SK-N-SH treated with all-trans-retinoic acid at 6 μM for 48 hours (cell line): ENCODE results near the gene SMKR1.

ENCODE experiments used
- ATAC-seq: fragments of 200-7000 bp; cut with Tn5 transposase; 3 replicates; pipeline ENCODE4 v1.9.1; 2020; ENCODE audit warnings: mild to moderate bottlenecking, moderate library complexity
- ARNTL ChIP-seq: fragments of 450-650 bp; formaldehyde crosslinking; IDR thresholded peaks from 2 replicates; pipeline ENCODE4 v1.5.0; 2020; ENCODE audit warnings: low read depth, mild to moderate bottlenecking, moderate library complexity, borderline replicate concordance
- BACH2 ChIP-seq: fragments of 250-450 bp; sonication (Bioruptor Pico); IDR thresholded peaks from 2 replicates; pipeline ENCODE4 v1.9.0; 2021; ENCODE audit warnings: mild to moderate bottlenecking, borderline replicate concordance
- CSDC2 ChIP-seq: fragments of 250-450 bp; sonication (Bioruptor Pico); IDR thresholded peaks from 2 replicates; pipeline ENCODE4 v1.5.0; 2020; ENCODE audit warnings: mild to moderate bottlenecking, moderate library complexity
- CSRNP3 ChIP-seq: fragments of 250-450 bp; sonication (Bioruptor Pico); IDR thresholded peaks from 2 replicates; pipeline ENCODE4 v1.5.1; 2021; ENCODE audit warnings: mild to moderate bottlenecking, moderate library complexity
- ESRRG ChIP-seq: fragments of 250-450 bp; sonication (Bioruptor Pico); IDR thresholded peaks from 2 replicates; pipeline ENCODE4 v1.6.1; 2021; ENCODE audit warnings: mild to moderate bottlenecking
- GLIS3 ChIP-seq: fragments of 250-450 bp; sonication (Bioruptor Pico); IDR thresholded peaks from 2 replicates; pipeline ENCODE4 v1.5.0; 2020; ENCODE audit warnings: mild to moderate bottlenecking, moderate library complexity
- ISL1 ChIP-seq: fragments of 250-450 bp; sonication (Bioruptor Pico); IDR thresholded peaks from 2 replicates; pipeline ENCODE4 v2.1.2; 2022; ENCODE audit warnings: mild to moderate bottlenecking, moderate library complexity
- OSR1 ChIP-seq: fragments of 250-450 bp; sonication (Bioruptor Pico); IDR thresholded peaks from 2 replicates; pipeline ENCODE4 v1.8.0; 2022; ENCODE audit warnings: moderate library complexity, mild to moderate bottlenecking, inconsistent platforms
- PATZ1 ChIP-seq: fragments of 250-450 bp; sonication (Bioruptor Pico); IDR thresholded peaks from 2 replicates; pipeline ENCODE4 v1.8.0; 2020; ENCODE audit warnings: mild to moderate bottlenecking, moderate library complexity, borderline replicate concordance
- PPARA ChIP-seq: fragments of 250-450 bp; sonication (Bioruptor Pico); IDR thresholded peaks from 2 replicates; pipeline ENCODE4 v1.5.0; 2020; ENCODE audit warnings: mild to moderate bottlenecking, borderline replicate concordance
- RARB ChIP-seq: fragments of 250-450 bp; sonication (Bioruptor Pico); IDR thresholded peaks from 2 replicates; pipeline ENCODE4 v1.8.0; 2021; ENCODE audit warnings: mild to moderate bottlenecking, moderate library complexity
- SNAI2 ChIP-seq: fragments of 250-450 bp; sonication (Bioruptor Pico); IDR thresholded peaks from 2 replicates; pipeline ENCODE4 v1.5.0; 2020; ENCODE audit warnings: mild to moderate bottlenecking, moderate library complexity
- TCF4 ChIP-seq: fragments of 250-450 bp; sonication (Bioruptor Pico); IDR thresholded peaks from 2 replicates; pipeline ENCODE4 v1.8.0; 2021; ENCODE audit warnings: mild to moderate bottlenecking, moderate library complexity, borderline replicate concordance
- TOX ChIP-seq: fragments of 250-450 bp; sonication (Bioruptor Pico); IDR thresholded peaks from 2 replicates; pipeline ENCODE4 v1.8.0; 2021; ENCODE audit warnings: mild to moderate bottlenecking, moderate library complexity, borderline replicate concordance
- ZFP3 ChIP-seq: fragments of 250-450 bp; sonication (Bioruptor Pico); IDR thresholded peaks from 2 replicates; pipeline ENCODE4 v1.5.0; 2020; ENCODE audit warnings: mild to moderate bottlenecking, moderate library complexity
- ZFP30 ChIP-seq: fragments of 450-650 bp; formaldehyde crosslinking; IDR thresholded peaks from 2 replicates; pipeline ENCODE4 v1.5.0; 2022; ENCODE audit warnings: mild to moderate bottlenecking, moderate library complexity
- ZNF70 ChIP-seq: fragments of 450-650 bp; formaldehyde crosslinking; IDR thresholded peaks from 2 replicates; pipeline ENCODE4 v1.5.0; 2020; ENCODE audit warnings: mild to moderate bottlenecking, moderate library complexity
- ZNF8 ChIP-seq: fragments of 450-650 bp; formaldehyde crosslinking; IDR thresholded peaks from 2 replicates; pipeline ENCODE4 v1.5.0; 2020; ENCODE audit warnings: mild to moderate bottlenecking, moderate library complexity
- TF ChIP-seq, protein P1 (sequence below): fragments of 250-450 bp; sonication (Bioruptor Pico); IDR thresholded peaks from 2 replicates; pipeline ENCODE4 v1.8.0; 2021; ENCODE audit warnings: low read depth, mild to moderate bottlenecking, moderate library complexity, borderline replicate concordance
- TF ChIP-seq, protein P2 (sequence below): fragments of 250-450 bp; sonication (Bioruptor Pico); IDR thresholded peaks from 2 replicates; pipeline ENCODE4 v1.5.1; 2020; ENCODE audit warnings: low read depth, mild to moderate bottlenecking, moderate library complexity
- TF ChIP-seq, protein P3 (sequence below): fragments of 250-450 bp; sonication (Bioruptor Pico); IDR thresholded peaks from 2 replicates; pipeline ENCODE4 v1.5.0; 2020; ENCODE audit warnings: mild to moderate bottlenecking, moderate library complexity

The SMKR1 gene

GRCh38 chr7:129454249-129454551 is 48.1 kb upstream of the SMKR1 start:
- ATAC-seq, result no peak; the same call in 2 of the 3 replicates
- TF ChIP-seq PPARA (CRISPR knock-in tag) (no peak), GLIS3 (CRISPR knock-in tag) (no peak), SNAI2 (CRISPR knock-in tag) (no peak), BACH2 (no peak), ISL1 (CRISPR knock-in tag) (no peak)

DNA sequence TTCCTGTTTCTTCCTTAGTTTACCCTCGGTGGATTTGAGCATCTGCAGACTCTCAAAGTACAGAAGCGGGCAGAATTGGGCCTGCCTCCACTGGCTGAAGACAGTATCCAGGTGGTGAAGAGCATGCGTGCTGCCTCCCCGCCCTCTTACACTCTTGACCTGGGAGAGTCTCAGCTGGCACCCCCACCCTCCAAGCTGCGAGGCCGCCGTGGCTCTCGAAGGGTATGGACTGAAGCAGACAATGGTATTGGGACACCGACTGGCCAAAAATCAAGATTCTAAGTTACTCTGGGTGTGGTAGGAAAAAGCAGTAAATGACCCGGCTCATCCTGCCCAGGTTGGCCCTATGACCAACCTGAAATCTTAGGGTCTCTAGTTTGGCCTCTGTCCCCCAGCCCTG is 45.9 kb upstream of the SMKR1 start:
- TF ChIP-seq TOX (CRISPR knock-in tag) (no peak), ISL1 (CRISPR knock-in tag) (no peak), TCF4 (CRISPR knock-in tag) (no peak), ARNTL (CRISPR knock-in tag) (no peak), CSRNP3 (CRISPR knock-in tag) (no peak), ZNF70 (no peak), CSDC2 (CRISPR knock-in tag) (no peak), PATZ1 (no peak), OSR1 (CRISPR knock-in tag) (no peak), ESRRG (no peak), BACH2 (no peak), ZFP30 (CRISPR knock-in tag) (no peak), RARB (CRISPR knock-in tag) (no peak), GLIS3 (CRISPR knock-in tag) (no peak), ZNF8 (CRISPR knock-in tag) (no peak), SNAI2 (CRISPR knock-in tag) (no peak), ZFP3 (CRISPR knock-in tag) (no peak)
- TF ChIP-seq, protein P1, sequence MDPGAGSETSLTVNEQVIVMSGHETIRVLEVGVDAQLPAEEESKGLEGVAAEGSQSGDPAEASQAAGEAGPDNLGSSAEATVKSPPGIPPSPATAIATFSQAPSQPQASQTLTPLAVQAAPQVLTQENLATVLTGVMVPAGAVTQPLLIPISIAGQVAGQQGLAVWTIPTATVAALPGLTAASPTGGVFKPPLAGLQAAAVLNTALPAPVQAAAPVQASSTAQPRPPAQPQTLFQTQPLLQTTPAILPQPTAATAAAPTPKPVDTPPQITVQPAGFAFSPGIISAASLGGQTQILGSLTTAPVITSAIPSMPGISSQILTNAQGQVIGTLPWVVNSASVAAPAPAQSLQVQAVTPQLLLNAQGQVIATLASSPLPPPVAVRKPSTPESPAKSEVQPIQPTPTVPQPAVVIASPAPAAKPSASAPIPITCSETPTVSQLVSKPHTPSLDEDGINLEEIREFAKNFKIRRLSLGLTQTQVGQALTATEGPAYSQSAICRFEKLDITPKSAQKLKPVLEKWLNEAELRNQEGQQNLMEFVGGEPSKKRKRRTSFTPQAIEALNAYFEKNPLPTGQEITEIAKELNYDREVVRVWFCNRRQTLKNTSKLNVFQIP (CRISPR knock-in tag), result no peak
- TF ChIP-seq, protein P2, sequence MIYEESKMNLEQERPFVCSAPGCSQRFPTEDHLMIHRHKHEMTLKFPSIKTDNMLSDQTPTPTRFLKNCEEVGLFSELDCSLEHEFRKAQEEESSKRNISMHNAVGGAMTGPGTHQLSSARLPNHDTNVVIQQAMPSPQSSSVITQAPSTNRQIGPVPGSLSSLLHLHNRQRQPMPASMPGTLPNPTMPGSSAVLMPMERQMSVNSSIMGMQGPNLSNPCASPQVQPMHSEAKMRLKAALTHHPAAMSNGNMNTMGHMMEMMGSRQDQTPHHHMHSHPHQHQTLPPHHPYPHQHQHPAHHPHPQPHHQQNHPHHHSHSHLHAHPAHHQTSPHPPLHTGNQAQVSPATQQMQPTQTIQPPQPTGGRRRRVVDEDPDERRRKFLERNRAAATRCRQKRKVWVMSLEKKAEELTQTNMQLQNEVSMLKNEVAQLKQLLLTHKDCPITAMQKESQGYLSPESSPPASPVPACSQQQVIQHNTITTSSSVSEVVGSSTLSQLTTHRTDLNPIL (CRISPR knock-in tag), result no peak
- TF ChIP-seq, protein P3, sequence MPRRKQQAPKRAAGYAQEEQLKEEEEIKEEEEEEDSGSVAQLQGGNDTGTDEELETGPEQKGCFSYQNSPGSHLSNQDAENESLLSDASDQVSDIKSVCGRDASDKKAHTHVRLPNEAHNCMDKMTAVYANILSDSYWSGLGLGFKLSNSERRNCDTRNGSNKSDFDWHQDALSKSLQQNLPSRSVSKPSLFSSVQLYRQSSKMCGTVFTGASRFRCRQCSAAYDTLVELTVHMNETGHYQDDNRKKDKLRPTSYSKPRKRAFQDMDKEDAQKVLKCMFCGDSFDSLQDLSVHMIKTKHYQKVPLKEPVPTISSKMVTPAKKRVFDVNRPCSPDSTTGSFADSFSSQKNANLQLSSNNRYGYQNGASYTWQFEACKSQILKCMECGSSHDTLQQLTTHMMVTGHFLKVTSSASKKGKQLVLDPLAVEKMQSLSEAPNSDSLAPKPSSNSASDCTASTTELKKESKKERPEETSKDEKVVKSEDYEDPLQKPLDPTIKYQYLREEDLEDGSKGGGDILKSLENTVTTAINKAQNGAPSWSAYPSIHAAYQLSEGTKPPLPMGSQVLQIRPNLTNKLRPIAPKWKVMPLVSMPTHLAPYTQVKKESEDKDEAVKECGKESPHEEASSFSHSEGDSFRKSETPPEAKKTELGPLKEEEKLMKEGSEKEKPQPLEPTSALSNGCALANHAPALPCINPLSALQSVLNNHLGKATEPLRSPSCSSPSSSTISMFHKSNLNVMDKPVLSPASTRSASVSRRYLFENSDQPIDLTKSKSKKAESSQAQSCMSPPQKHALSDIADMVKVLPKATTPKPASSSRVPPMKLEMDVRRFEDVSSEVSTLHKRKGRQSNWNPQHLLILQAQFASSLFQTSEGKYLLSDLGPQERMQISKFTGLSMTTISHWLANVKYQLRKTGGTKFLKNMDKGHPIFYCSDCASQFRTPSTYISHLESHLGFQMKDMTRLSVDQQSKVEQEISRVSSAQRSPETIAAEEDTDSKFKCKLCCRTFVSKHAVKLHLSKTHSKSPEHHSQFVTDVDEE (CRISPR knock-in tag), result no peak
- ATAC-seq, result no peak

GRCh38 chr7:129457101-129457500 is 45.2 kb upstream of the SMKR1 start:
- ATAC-seq, result no peak

More at GRCh38 chr7:129457101-129457500, 45.2 kb upstream of the SMKR1 start:
- no peak for TF ChIP-seq ZFP30 (CRISPR knock-in tag)
- no peak for TF ChIP-seq ZNF8 (CRISPR knock-in tag)
- TF ChIP-seq ZFP3 (CRISPR knock-in tag), result no peak
- TF ChIP-seq, protein P2 (CRISPR knock-in tag), result no peak
- TF ChIP-seq ZNF70, result no peak
- no peak for TF ChIP-seq OSR1 (CRISPR knock-in tag)
- no peak for TF ChIP-seq SNAI2 (CRISPR knock-in tag)
- TF ChIP-seq, protein P3 (CRISPR knock-in tag), result no peak
